ENCODE results near the gene EFHC1.

GRCh38 chr6:52384145-52384766 lies 35.9 kb upstream of the EFHC1 start:
- TF ChIP-seq CTCF (IDR thresholded peaks at IDR 0.05; ENCODE audit: insufficient read depth, low read depth, low read length) (no peak), EZH2 (IDR thresholded peaks at IDR 0.05; ENCODE audit: insufficient read depth, low read length) (no peak)

Data from astrocyte (in vitro differentiated cells and primary cell).